Heart right ventricle (tissue), 16 donors: ENCODE measurements around the gene EIF1B. TPM values are rescaled to one million over a fixed set of nuclear protein-coding genes. Genes with fewer than 3 reads are reported as not detected.

Experiments
- ATAC-seq, 8 donors: fragments of 200-7000 bp; cut with Tn5 transposase; one replicate each; pipeline ENCODE4 v1.9.1; 2020; ENCODE audit warnings: mild to moderate bottlenecking in 8 of 8, moderate library complexity in 8 of 8, moderate number of reproducible peaks in 1 of 8
- DNase-seq, 2 donors: peaks; one replicate each; pipeline ENCODE4 v3.0.0-alpha.2; 2020
- H3K27ac ChIP-seq, 10 donors: fragments of 200-600 bp; sonication (generic) in 2 of 10; one replicate each; pipeline versions ENCODE4 v1.5.0 to v1.8.0; 2020 to 2022; ENCODE audit warnings: mild to moderate bottlenecking in 3 of 10
- H3K27me3 ChIP-seq, 7 donors: fragments of 200-600 bp; one replicate each; pipeline ENCODE4 v1.8.0; 2021 to 2022; ENCODE audit warnings: mild to moderate bottlenecking in 2 of 7
- H3K36me3 ChIP-seq, 9 donors: fragments of 200-600 bp; sonication (generic) in 1 of 9; one replicate each; pipeline versions ENCODE4 v1.5.0 to v1.8.0; 2020 to 2022; ENCODE audit warnings: mild to moderate bottlenecking in 2 of 9
- H3K4me1 ChIP-seq, 9 donors: fragments of 200-600 bp; sonication (generic) in 1 of 9; one replicate each; pipeline versions ENCODE4 v1.5.0 to v1.8.0; 2020 to 2022; ENCODE audit warnings: mild to moderate bottlenecking in 4 of 9
- H3K4me3 ChIP-seq, 10 donors: fragments of 200-600 bp; sonication (generic) in 2 of 10; one replicate each; pipeline versions ENCODE4 v1.5.0 to v1.8.0; 2020 to 2022; ENCODE audit warnings: mild to moderate bottlenecking in 7 of 10, moderate library complexity in 2 of 10
- H3K9me3 ChIP-seq, 11 donors: fragments of 200-600 bp in 10 of 11; sonication (generic) in 2 of 11; one replicate each; pipeline versions ENCODE4 v1.5.0 to v1.8.0; 2013 to 2022; ENCODE audit warnings: mild to moderate bottlenecking in 2 of 11, control low read depth in 1 of 11, moderate library complexity in 1 of 11
- WGBS, 2 donors: extraction: QIAGEN DNeasy Blood & Tissue Kit; methylation state at CpG; one replicate each; pipeline ENCODE4 v1.1.7; 2013; ENCODE audit warnings: inconsistent platforms in 1 of 2; 5-methylcytosine and 5-hydroxymethylcytosine counted together
- intact Hi-C, 10 donors: fragments of 100-400 bp; cut with DNase I; formaldehyde crosslinking; loops; one replicate each; pipeline versions ENCODE4 v1.11.1 to v1.14.2; 2022
- polyA plus RNA-seq, 2 donors: library from polyadenylated mRNA; stranded (reverse); fragments of 200-250 nt; gene quantifications; one replicate each; pipeline ENCODE4 v1.2.3, GENCODE V29; 2013
- total RNA-seq, 10 donors: library from RNA; stranded (reverse); fragmentation: NEBNext Ultra II Directional in 3 of 10; extraction: Animal tissue kit (Norgen Biotek cat#: 25700) in 3 of 10; gene quantifications; one replicate each; pipeline versions ENCODE4 v1.2.1 to v1.2.4, GENCODE V29; 2021 to 2023
- TF ChIP-seq, protein P1 (sequence below), 9 donors: fragments of 200-600 bp; sonication (generic) in 2 of 9; IDR thresholded peaks; one replicate each; pipeline versions ENCODE4 v1.5.0 to v1.8.0; 2021 to 2022; ENCODE audit warnings: antibody characterized with exemption in 9 of 9, mild to moderate bottlenecking in 5 of 9, moderate library complexity in 1 of 9
- donor health status: Arrhythmogenic right ventricular cardiomyopathy.
- donor health status: ischemic (EF 13 %, LVEDD 7.1; RV severe dilation, severe dysfunction).
- donor health status: healthy with polysubstance abuse.
- donor health status: DM: no; HTN: yes; CAD: no.
- donor health status: DM: no; HTN: no; CAD: no.
- donor health status: ischemic (EF 25% LVEDD 6.9; RV normal size, moderate dysfunction).
- donor health status: ischemic (EF 25% LVEDD 5.7; RV mildly dilated, moderate dysfunction).
- donor health status: healthy.
- donor health status: DM: yes; HTN: yes; CAD: no.
- donor health status: Ischemic cardiomyopathy.
- donor health status: ischemic (EF 35%, LVEDD 5.7; RV mildly dilated, moderate dysfunction).
- donor health status: nonischemic (EF 11% LVEDD 7.7; RV severe dilation, severe dysfunction).
- donor health status: DM: yes; HTN: yes; CAD: no.
- donor health status: PGD.
- donor health status: ischemic (EF 29% LVEDD 5.4; RV normal size, mild dysfunction).
- donor health status: nonischemic (EF 23%, LVEDD 6.1; RV moderate dilation, normal function).

EIF1B gene
- total and polyA plus RNA-seq, 12 donors: 111 to 381 (median 283) TPM

GRCh38 chr3:40333852-40334251 lies 24.3 kb downstream of the EIF1B start:
- Histone ChIP-seq H3K9me3 (no peaks in the 10 kb centered on the region), H3K4me1 (peaks cover 0 to 10% (median 3%) of the 10 kb centered on the region in 9 donors), H3K27me3 (no peaks in the 10 kb centered on the region), H3K27ac (peak overlapping the region in 2 of 10 donors; percentile 20 to 42), H3K36me3 (no peaks in the 10 kb centered on the region), H3K4me3 (no peak overlapping the region)
- WGBS, 2 donors: 82 to 86% methylated on average over 4 of the region's 4 CpGs
- DNase-seq: no peak
- TF ChIP-seq, protein P1, sequence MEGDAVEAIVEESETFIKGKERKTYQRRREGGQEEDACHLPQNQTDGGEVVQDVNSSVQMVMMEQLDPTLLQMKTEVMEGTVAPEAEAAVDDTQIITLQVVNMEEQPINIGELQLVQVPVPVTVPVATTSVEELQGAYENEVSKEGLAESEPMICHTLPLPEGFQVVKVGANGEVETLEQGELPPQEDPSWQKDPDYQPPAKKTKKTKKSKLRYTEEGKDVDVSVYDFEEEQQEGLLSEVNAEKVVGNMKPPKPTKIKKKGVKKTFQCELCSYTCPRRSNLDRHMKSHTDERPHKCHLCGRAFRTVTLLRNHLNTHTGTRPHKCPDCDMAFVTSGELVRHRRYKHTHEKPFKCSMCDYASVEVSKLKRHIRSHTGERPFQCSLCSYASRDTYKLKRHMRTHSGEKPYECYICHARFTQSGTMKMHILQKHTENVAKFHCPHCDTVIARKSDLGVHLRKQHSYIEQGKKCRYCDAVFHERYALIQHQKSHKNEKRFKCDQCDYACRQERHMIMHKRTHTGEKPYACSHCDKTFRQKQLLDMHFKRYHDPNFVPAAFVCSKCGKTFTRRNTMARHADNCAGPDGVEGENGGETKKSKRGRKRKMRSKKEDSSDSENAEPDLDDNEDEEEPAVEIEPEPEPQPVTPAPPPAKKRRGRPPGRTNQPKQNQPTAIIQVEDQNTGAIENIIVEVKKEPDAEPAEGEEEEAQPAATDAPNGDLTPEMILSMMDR (IDR thresholded peaks at IDR 0.05): no peak
- peak in 2 of 8 donors; percentile 15 to 40 for ATAC-seq
- intact Hi-C loops: loop anchor here in 6 of 10 donors (5.0 to 10.0 kb wide), 6 partner anchors 98 to 1551 kb away; partner anchors contain the start of gene ZNF621 (in 1 of the 6)

DNA sequence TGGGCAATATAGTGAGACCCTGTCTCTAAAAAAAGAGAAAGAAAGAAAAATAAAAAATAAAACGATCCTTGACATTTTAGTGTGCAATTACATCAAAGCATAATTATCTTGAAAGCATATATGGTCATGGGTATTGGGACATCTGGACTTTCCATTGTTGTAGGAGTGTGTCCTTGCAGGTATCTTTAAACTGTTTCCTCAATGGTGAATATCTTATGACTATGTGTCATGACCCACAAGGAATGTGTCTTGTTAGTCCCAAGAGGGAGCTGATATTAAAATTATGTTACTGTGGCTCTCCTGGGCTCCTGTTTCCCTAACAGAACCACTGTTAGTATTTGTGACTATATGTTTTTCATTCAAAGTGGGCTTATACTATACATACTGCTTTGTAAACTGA lies 26.6 kb downstream of the EIF1B start:
- TF ChIP-seq, protein P1 (IDR thresholded peaks at IDR 0.05): no peak
- DNase-seq (no peak), ATAC-seq (no peak)
- no peaks in the 10 kb centered on the region for H3K27me3 ChIP-seq
- no peak overlapping the region for H3K4me3 ChIP-seq
- peaks cover 0 to 10% (median 3%) of the 10 kb centered on the region in 9 donors for H3K4me1 ChIP-seq
- intact Hi-C loops: loop anchor here in 4 of 10 donors (10.0 kb wide), 3 partner anchors 109 to 1549 kb away; partner anchors contain the start of gene ZNF621 (in 1 of the 4)
- H3K36me3 ChIP-seq: no peaks in the 10 kb centered on the region
- 60 to 86% methylated on average over 1 of the region's 1 CpG for WGBS, 2 donors
- no peak overlapping the region for H3K27ac ChIP-seq
- H3K9me3 ChIP-seq: no peaks in the 10 kb centered on the region

DNA sequence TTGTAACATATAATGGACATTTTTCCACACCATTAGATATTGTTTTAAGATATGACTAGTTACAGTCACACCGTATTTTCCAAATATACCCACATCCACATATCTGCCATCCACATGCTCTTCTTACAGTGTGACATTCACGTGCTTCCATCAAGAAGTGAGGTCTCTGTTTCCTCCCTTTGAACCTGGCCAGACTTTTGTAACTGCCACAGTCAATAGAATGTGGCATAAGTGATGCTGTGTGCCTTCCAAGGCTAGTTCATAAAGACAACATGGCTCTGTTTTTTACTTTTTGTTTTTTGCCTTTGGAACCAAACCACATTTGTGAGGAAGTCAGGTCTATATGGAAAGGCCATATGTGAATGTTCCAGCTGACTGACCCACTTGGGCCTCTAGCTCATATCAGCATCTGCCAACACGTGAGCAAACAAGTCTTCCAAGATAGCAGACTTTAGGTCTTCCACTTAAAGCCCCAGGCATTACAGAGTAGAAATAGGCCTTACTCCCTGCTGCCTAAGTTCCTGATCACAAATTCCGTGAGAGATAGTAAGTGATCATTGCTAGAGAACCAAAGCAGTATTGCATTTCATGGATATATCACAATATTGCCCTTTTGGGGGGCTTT lies 27.1 kb downstream of the EIF1B start:
- H3K27ac ChIP-seq: no peak overlapping the region
- no peaks in the 10 kb centered on the region for H3K27me3 ChIP-seq
- no peaks in the 10 kb centered on the region for H3K36me3 ChIP-seq
- H3K4me3 ChIP-seq: no peak overlapping the region
- intact Hi-C loops: loop anchor here in 4 of 10 donors (10.0 kb wide), 3 partner anchors 108 to 1548 kb away; partner anchors contain the start of gene ZNF621 (in 1 of the 4)
- TF ChIP-seq, protein P1 (IDR thresholded peaks at IDR 0.05): no peak
- 62 to 70% methylated on average over 4 of the region's 4 CpGs for WGBS, 2 donors
- H3K4me1 ChIP-seq: peaks cover 0 to 10% (median 3%) of the 10 kb centered on the region in 9 donors
- no peak for DNase-seq
- H3K9me3 ChIP-seq: no peaks in the 10 kb centered on the region
- ATAC-seq: no peak

DNA sequence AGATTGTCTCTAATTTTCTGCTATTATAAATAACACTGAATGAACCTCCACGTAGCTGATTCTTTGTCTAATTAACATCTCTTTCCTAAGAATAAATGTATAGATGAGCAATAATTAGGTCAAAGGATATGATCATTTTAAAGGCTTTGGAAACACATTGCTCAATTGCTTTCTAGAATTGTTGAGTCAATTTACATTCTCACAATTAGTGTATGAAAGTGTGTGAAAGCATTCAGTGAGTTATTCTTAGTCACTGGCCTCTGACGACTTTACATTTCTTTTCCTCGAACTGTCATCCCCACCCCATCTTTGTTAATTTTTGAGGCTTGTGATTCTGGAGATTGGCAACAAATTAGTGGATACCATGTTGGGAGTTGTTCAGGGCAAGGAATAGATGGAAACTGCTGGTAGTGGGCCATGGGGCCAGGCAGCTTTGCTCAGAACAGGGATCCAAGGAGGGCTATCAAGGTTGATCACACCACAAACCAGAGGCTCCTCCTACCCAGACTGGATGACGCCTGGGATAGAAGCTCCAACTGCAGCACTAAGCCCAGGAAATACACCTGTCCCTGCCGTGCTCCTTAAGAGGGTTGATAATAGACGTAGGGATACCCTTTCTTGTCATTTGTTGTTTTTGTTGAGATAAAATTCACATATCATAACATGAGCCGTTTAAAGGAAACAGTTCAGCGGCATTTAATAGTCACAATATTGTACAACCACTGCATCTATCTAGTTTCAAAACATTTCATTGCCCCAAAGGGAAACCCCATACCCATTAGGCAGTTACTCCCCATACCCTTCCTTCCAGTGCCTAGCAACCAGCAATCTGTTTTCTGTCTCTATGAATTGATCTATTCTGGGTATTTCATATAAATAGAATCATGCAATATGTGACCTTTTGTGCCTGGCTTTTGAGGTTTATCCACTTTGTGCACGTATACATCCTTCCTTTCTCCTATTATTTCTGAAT lies 27.9 kb downstream of the EIF1B start:
- WGBS, 2 donors: 79 to 81% methylated on average over 9 of the region's 9 CpGs
- TF ChIP-seq, protein P1 (IDR thresholded peaks at IDR 0.05): no peak
- DNase-seq (no peak), ATAC-seq (no peak)
- intact Hi-C loops: loop anchor here in 4 of 10 donors (10.0 kb wide), 3 partner anchors 107 to 1547 kb away; partner anchors contain the start of gene ZNF621 (in 1 of the 4)
- no peak overlapping the region for H3K27ac ChIP-seq
- no peaks in the 10 kb centered on the region for H3K36me3 ChIP-seq
- H3K4me3 ChIP-seq: no peak overlapping the region
- H3K9me3 ChIP-seq: no peaks in the 10 kb centered on the region
- peaks cover 0 to 10% (median 3%) of the 10 kb centered on the region in 9 donors for H3K4me1 ChIP-seq
- H3K27me3 ChIP-seq: no peaks in the 10 kb centered on the region
